ENCODE measurements around the gene UCN3.

GRCh38 chr10:5338010-5338409, 26.8 kb upstream of the UCN3 start:
- TF ChIP-seq TAF1 (IDR thresholded peaks at IDR 0.05; ENCODE audit: borderline replicate concordance, low read depth, low read length) (no peak), POLR2A (IDR thresholded peaks at IDR 0.05; ENCODE audit: low read depth, low read length) (no peak)

Data from GM12892 (cell line).